Umbilical cord (tissue), 2 donors: ENCODE measurements around the gene SPTBN5. TPM values are rescaled to one million over a fixed set of nuclear protein-coding genes. Genes with fewer than 3 reads are reported as not detected.
A peak's percentile ranks its signal among the peaks of the same experiment; 100 is the strongest.

ENCODE experiments used
- DNase-seq: peaks from one replicate; pipeline ENCODE4 v3.0.0-alpha.2; 2015; ENCODE audit warnings: low spot score
- total RNA-seq: library from RNA; depleted of rRNA; stranded (reverse); fragments of >200 nt; gene quantifications from one replicate; pipeline ENCODE4 v1.2.3, GENCODE V29; 2014; ENCODE audit warnings: low replicate concordance; ENCODE audit not compliant: insufficient read depth

SPTBN5 gene
- total RNA-seq, 1 donor from 2014 or later: 2.2 TPM

- no peak for DNase-seq
Measured at GRCh38 chr15:41825145-41825544, 68.7 kb downstream of the SPTBN5 start.

- DNase-seq: no peak
Measured at GRCh38 chr15:41824062-41824745, 69.6 kb downstream of the SPTBN5 start.

GRCh38 chr15:41823502-41823901, 70.4 kb downstream of the SPTBN5 start:
- DNase-seq: no peak

GRCh38 chr15:41822957-41823356, 70.9 kb downstream of the SPTBN5 start:
- DNase-seq: no peak

GRCh38 chr15:41822471-41822870, 71.4 kb downstream of the SPTBN5 start:
- DNase-seq: no peak

- no peak for DNase-seq
Measured at GRCh38 chr15:41821831-41822230, 72.0 kb downstream of the SPTBN5 start.

GRCh38 chr15:41820791-41821423, 72.9 kb downstream of the SPTBN5 start:
- DNase-seq: no peak

GRCh38 chr15:41819455-41820050, 74.3 kb downstream of the SPTBN5 start:
- DNase-seq: no peak

GRCh38 chr15:41817781-41818180, 76.1 kb downstream of the SPTBN5 start:
- DNase-seq: no peak

GRCh38 chr15:41817327-41817726, 76.5 kb downstream of the SPTBN5 start:
- no peak for DNase-seq

- no peak for DNase-seq
Measured at GRCh38 chr15:41816788-41817187, 77.1 kb downstream of the SPTBN5 start.

GRCh38 chr15:41814534-41814933, 79.3 kb downstream of the SPTBN5 start:
- no peak for DNase-seq

GRCh38 chr15:41813426-41813825, 80.4 kb downstream of the SPTBN5 start:
- no peak for DNase-seq

- DNase-seq: no peak
Measured at GRCh38 chr15:41812820-41813375, 81.0 kb downstream of the SPTBN5 start.

- peak; percentile 84 for DNase-seq
Measured at GRCh38 chr15:41811432-41812195, 82.2 kb downstream of the SPTBN5 start.

- DNase-seq: no peak
Measured at GRCh38 chr15:41810651-41811431, 83.0 kb downstream of the SPTBN5 start.

GRCh38 chr15:41809526-41810220, 84.2 kb downstream of the SPTBN5 start:
- DNase-seq: no peak

GRCh38 chr15:41809121-41809520, 84.7 kb downstream of the SPTBN5 start:
- no peak for DNase-seq

- no peak for DNase-seq
Measured at GRCh38 chr15:41806291-41807181, 87.3 kb downstream of the SPTBN5 start.
